Calu3 (cell line): ENCODE data around the gene SYNC. TPM values are rescaled to one million over a fixed set of nuclear protein-coding genes. Genes with fewer than 3 reads are reported as not detected.

Source experiments
- BruUV-seq: library from RNA; stranded (reverse); fragments of 400-500 nt; replicated peaks from 2 replicates; lab custom pipeline; 2021; lab: Mats Ljungman, UMichigan
- CTCF ChIA-PET: fragments of 300-600 bp; sonication (Branson Sonifier 250); formaldehyde crosslinking; loops from one replicate; lab custom pipeline; 2022; ENCODE audit warnings: antibody characterized with exemption; lab: Charles Lee
- DNase-seq: peaks from one replicate; pipeline ENCODE4 v3.0.0; 2022
- H3K27ac Mint-ChIP-seq: one replicate; pipeline ENCODE4 v1.8.0; 2022; ENCODE audit warnings: mixed read lengths; ENCODE audit not compliant: unreplicated experiment
- H3K27me3 Mint-ChIP-seq: one replicate; pipeline ENCODE4 v1.8.0; 2022; ENCODE audit warnings: mixed read lengths; ENCODE audit not compliant: unreplicated experiment
- H3K36me3 Mint-ChIP-seq: one replicate; pipeline ENCODE4 v1.8.0; 2022; ENCODE audit warnings: mild to moderate bottlenecking, moderate library complexity, mixed read lengths; ENCODE audit not compliant: insufficient read depth, unreplicated experiment
- H3K4me1 Mint-ChIP-seq: one replicate; pipeline ENCODE4 v1.8.0; 2022; ENCODE audit warnings: mild to moderate bottlenecking, low read depth, mixed read lengths; ENCODE audit not compliant: unreplicated experiment
- H3K4me3 Mint-ChIP-seq: one replicate; pipeline ENCODE4 v1.8.0; 2022; ENCODE audit warnings: mild to moderate bottlenecking, low read depth, moderate library complexity, mixed read lengths; ENCODE audit not compliant: unreplicated experiment
- H3K9me3 Mint-ChIP-seq: one replicate; pipeline ENCODE4 v1.8.0; 2022; ENCODE audit warnings: low read depth, mixed read lengths; ENCODE audit not compliant: unreplicated experiment
- CTCF ChIP-seq: fragments of 200-600 bp; IDR thresholded peaks from one replicate; pipeline ENCODE4 v1.8.0; 2022; ENCODE audit warnings: antibody characterized with exemption; ENCODE audit not compliant: unreplicated experiment
- intact Hi-C: fragments of 100-400 bp; cut with micrococcal nuclease; formaldehyde crosslinking; loops from one replicate; pipeline ENCODE4 v1.10.0; 2022; ENCODE audit not compliant: unreplicated experiment
- total RNA-seq: library from RNA; stranded (reverse); gene quantifications from 2 replicates; pipeline ENCODE4 v1.2.3, GENCODE V29; 2022

Gene SYNC
- total RNA-seq, 1 experiment from 2014 or later, result 0.19 TPM

- no TSS peak for BruUV-seq
- Mint-ChIP-seq H3K4me3 (no peak overlapping the region), H3K4me1 (peaks cover 13% of the 10 kb centered on the region), H3K27me3 (no peaks in the 10 kb centered on the region), H3K36me3 (peaks cover 10% of the 10 kb centered on the region), H3K27ac (no peak overlapping the region), H3K9me3 (no peaks in the 10 kb centered on the region)
- intact Hi-C loops, result no loop called here
- TF ChIP-seq CTCF, result no peak
- no peak for DNase-seq
- CTCF ChIA-PET, result interaction anchor here (0.6 to 1.4 kb wide), 2 partner anchors 24 to 25 kb away, joined by 3 read pairs; no protein-coding TSS in a partner anchor
Measured at GRCh38 chr1:32736812-32737791, 34.5 kb upstream of the SYNC start.

GRCh38 chr1:32733582-32734321 is 31.2 kb upstream of the SYNC start:
- Mint-ChIP-seq H3K27ac (no peak overlapping the region), H3K36me3 (no peaks in the 10 kb centered on the region), H3K9me3 (no peaks in the 10 kb centered on the region), H3K4me1 (peaks cover 13% of the 10 kb centered on the region), H3K27me3 (no peaks in the 10 kb centered on the region), H3K4me3 (no peak overlapping the region)
- BruUV-seq, result no TSS peak
- TF ChIP-seq CTCF, result no peak
- no peak for DNase-seq
- intact Hi-C loops, result no loop called here
- CTCF ChIA-PET, result interaction anchor here (0.7 kb wide), 1 partner anchor 230 kb away, joined by 3 read pairs; no protein-coding TSS in a partner anchor

DNA sequence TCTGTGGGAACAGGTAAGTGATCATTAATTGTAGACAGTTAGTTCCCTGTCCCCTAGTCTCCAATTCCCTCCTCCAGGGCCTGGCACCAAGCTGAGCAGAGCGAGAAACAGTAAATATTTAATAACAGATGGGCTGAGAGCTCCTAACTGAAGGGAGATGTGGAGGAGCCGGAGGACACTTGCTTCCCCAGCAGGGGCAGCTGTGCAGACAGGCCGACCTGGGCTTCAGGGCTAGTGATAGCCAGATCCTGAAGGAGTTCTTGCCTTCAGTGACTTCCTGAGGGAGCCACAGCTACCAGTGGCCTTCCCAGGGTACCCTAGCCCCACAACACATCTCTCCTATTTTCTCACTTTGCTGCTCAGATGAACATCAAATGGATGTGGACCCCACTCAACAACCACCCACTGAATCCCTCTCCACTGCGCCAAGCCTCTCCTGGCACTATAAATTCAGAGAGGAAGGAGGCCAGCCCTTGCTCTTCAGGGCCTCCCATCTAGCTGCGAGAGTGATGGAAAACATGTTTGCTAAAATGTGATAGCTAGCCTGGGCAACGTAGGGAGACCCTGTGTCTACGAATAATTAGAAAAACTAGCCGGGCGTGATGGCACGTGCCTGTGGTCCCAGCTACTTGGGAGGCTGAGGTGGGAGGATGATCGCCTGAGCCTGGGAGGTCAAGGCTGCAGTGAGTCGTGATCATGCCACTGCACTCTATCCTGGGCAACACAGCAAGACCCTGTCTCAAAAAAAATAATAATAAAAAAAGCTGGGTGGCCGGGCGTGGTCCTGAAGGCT is 26.9 kb upstream of the SYNC start:
- Mint-ChIP-seq H3K4me1 (peaks cover 13% of the 10 kb centered on the region), H3K9me3 (no peaks in the 10 kb centered on the region), H3K4me3 (no peak overlapping the region), H3K27me3 (no peaks in the 10 kb centered on the region), H3K27ac (no peak overlapping the region), H3K36me3 (no peaks in the 10 kb centered on the region)
- CTCF ChIA-PET, result interaction anchor here (1.4 kb wide), 1 partner anchor 17 kb away, joined by 15 read pairs; no protein-coding TSS in a partner anchor
- BruUV-seq, result no TSS peak
- intact Hi-C loops, result no loop called here
- no peak for TF ChIP-seq CTCF
- DNase-seq, result no peak
